Measurements from ENCODE around the gene CLRN2. TPM values are rescaled to one million over a fixed set of nuclear protein-coding genes. Genes with fewer than 3 reads are reported as not detected.

CLRN2 gene
- total and polyA plus RNA-seq, 9 of the 15 experiments (the other 6 are each of a cell fraction or from before 2014, with no cell fraction given) = not detected

DNA sequence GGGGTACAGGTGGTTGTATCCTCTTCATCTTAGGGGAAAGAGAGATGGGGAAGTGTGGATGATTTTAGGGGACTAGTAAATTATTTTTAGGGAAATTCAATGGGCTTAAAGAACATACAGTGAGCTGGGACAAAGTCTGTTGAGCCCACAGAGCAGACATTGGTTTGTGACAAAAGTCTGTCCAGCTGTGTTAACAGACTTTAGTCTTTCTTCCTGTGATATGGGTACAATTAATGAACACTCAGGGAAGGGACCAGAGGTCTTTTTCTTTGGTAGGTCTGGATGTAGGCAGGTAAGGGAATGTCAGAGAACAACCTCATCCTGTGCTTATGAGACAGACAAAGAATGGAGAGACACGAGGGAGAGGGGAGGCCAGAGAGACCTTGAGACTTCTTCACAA is 2.0 kb downstream of the CLRN2 start:
- no peak for ATAC-seq
- TF ChIP-seq STAT5B (CRISPR knock-in tag; IDR thresholded peaks at IDR 0.05) (no peak), RBM25 (IDR thresholded peaks at IDR 0.05; ENCODE audit: low read depth, low read length, severe bottlenecking) (peak; percentile 10), POLR2AphosphoS2 (IDR thresholded peaks at IDR 0.05; ENCODE audit: low read length) (no peak), SAP30 (IDR thresholded peaks at IDR 0.05; ENCODE audit: borderline replicate concordance, insufficient read depth, low read depth, low read length, poor library complexity, severe bottlenecking) (no peak), CBX8 (IDR thresholded peaks at IDR 0.05; ENCODE audit: borderline replicate concordance, extremely low read depth, low read depth, low read length, poor library complexity, severe bottlenecking) (peak; percentile 41), HNRNPUL1 (IDR thresholded peaks at IDR 0.05; ENCODE audit: low read length) (no peak)
- no peaks in the 10 kb centered on the region for H3K9me1 ChIP-seq (ENCODE audit: control insufficient read depth, insufficient read depth, low read length)
- no TSS peak for BruUV-seq (replicated peaks)
- ChIA-PET POLR2A (interaction anchor here (0.6 to 1.0 kb wide), 2 partner anchors 8 to 98 kb away, joined by 3 to 5 read pairs; partner anchors contain the start of gene MED28), CTCF (ENCODE audit: low intra/inter-chr PET ratio) (no interaction called here)
- no peak overlapping the region for H3K27ac ChIP-seq (ENCODE audit: extremely low read depth, low read depth, low read length)
- no peaks in the 10 kb centered on the region for H3K9me3 ChIP-seq (replicated peaks; ENCODE audit: control insufficient read depth, insufficient read depth, low read depth, low read length)
- H3K27me3 ChIP-seq (ENCODE audit: control insufficient read depth in 2 of 2, insufficient read depth in 2 of 2, low read length in 2 of 2) = peaks cover 16 to 20% of the 10 kb centered on the region in 2 experiments; a peak in 4 of 5 replicates
- H3K4me1 ChIP-seq (replicated peaks in 1 of 2; ENCODE audit: control insufficient read depth in 2 of 2, insufficient read depth in 2 of 2, low read length in 2 of 2) = peaks cover 3 to 5% of the 10 kb centered on the region in 2 experiments; a peak in 3 of 5 replicates
- in situ Hi-C loops (cut with MboI) (no loop called here), intact Hi-C loops (cut with micrococcal nuclease) (no loop called here)
- no peak overlapping the region for H3K9ac ChIP-seq (ENCODE audit: insufficient read depth in 1 of 2, low read depth in 2 of 2, low read length in 2 of 2)
- no peak for FAIRE-seq
- no peak overlapping the region for H3K4me2 ChIP-seq (ENCODE audit: insufficient read depth, low read length)
- no peak for DNase-seq (ENCODE audit: extremely low read depth in 1 of 4, low spot score in 3 of 4)
- no peaks in the 10 kb centered on the region for H4K20me1 ChIP-seq (replicated peaks; ENCODE audit: control insufficient read depth, insufficient read depth, low read length)
- H3K36me3 ChIP-seq (ENCODE audit: control insufficient read depth, insufficient read depth, low read length) = no peaks in the 10 kb centered on the region; the same call in 2 of the 3 replicates
- no peak overlapping the region for H2AFZ ChIP-seq (ENCODE audit: low read depth, low read length)
- H3K79me2 ChIP-seq (ENCODE audit: control insufficient read depth, insufficient read depth, low read length) = no peaks in the 10 kb centered on the region
- H3K4me3 ChIP-seq = no peak overlapping the region
- 0% methylated on average over 1 of the region's 1 CpG for WGBS (ENCODE audit: insufficient coverage, low coverage, missing lambda C conversion rate)

All from K562 (cell line).